ENCODE results near the gene DACT3.

DACT3 gene

GRCh38 chr19:46646402-46646801 lies 14.6 kb downstream of the DACT3 start:
- peak overlapping the region; percentile 69 to 78 for H3K27ac ChIP-seq
- peaks cover 14 to 20% (median 16%) of the 10 kb centered on the region in 3 donors for H3K36me3 ChIP-seq
- peaks cover 0 to 5% (median 0%) of the 10 kb centered on the region in 3 donors for H3K9me3 ChIP-seq
- no peaks in the 10 kb centered on the region for H3K27me3 ChIP-seq
- no peak for DNase-seq
- H3K4me3 ChIP-seq: no peak overlapping the region
- TF ChIP-seq, protein P1, sequence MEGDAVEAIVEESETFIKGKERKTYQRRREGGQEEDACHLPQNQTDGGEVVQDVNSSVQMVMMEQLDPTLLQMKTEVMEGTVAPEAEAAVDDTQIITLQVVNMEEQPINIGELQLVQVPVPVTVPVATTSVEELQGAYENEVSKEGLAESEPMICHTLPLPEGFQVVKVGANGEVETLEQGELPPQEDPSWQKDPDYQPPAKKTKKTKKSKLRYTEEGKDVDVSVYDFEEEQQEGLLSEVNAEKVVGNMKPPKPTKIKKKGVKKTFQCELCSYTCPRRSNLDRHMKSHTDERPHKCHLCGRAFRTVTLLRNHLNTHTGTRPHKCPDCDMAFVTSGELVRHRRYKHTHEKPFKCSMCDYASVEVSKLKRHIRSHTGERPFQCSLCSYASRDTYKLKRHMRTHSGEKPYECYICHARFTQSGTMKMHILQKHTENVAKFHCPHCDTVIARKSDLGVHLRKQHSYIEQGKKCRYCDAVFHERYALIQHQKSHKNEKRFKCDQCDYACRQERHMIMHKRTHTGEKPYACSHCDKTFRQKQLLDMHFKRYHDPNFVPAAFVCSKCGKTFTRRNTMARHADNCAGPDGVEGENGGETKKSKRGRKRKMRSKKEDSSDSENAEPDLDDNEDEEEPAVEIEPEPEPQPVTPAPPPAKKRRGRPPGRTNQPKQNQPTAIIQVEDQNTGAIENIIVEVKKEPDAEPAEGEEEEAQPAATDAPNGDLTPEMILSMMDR (IDR thresholded peaks at IDR 0.05): no peak
- intact Hi-C loops (cut with DNase I; ENCODE audit: low total_unique reads): no loop called here
- H3K4me1 ChIP-seq: peaks cover 7 to 44% (median 19%) of the 10 kb centered on the region in 4 donors

DNA sequence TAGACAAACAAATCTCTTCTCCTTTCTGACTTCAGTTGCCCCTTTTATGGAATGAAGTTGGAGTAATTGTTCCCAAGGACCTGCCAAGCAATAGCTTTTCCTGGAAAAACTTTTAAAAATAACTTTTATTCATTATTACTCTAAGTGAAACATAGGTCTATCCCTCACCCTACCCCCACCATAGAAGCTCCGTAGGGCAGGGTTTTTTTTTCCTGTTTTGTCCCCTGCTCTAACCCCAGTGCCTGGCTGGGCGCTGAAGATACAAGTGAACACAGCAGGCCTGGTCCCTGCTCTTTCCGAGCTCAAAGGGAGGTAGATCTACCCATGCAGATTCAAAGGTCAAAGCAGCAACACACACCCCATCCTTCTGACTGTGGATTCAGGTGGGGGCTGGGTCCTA lies 16.3 kb downstream of the DACT3 start:
- H3K27ac ChIP-seq: peak overlapping the region; percentile 69 to 78
- no peak overlapping the region for H3K4me3 ChIP-seq
- peaks cover 11 to 16% (median 12%) of the 10 kb centered on the region in 3 donors for H3K36me3 ChIP-seq
- H3K27me3 ChIP-seq: no peaks in the 10 kb centered on the region
- TF ChIP-seq, protein P1 (IDR thresholded peaks at IDR 0.05): no peak
- peak in 1 of 2 donors; percentile 79 for DNase-seq
- peaks cover 0 to 5% (median 0%) of the 10 kb centered on the region in 3 donors for H3K9me3 ChIP-seq
- intact Hi-C loops (cut with DNase I; ENCODE audit: low total_unique reads): no loop called here
- H3K4me1 ChIP-seq: peaks cover 7 to 57% (median 23%) of the 10 kb centered on the region in 4 donors

- H3K4me3 ChIP-seq: no peak overlapping the region
- DNase-seq: no peak
- TF ChIP-seq, protein P1 (IDR thresholded peaks at IDR 0.05): no peak
- H3K36me3 ChIP-seq: no peaks in the 10 kb centered on the region
- intact Hi-C loops (cut with DNase I; ENCODE audit: low total_unique reads): no loop called here
- peak overlapping the region; percentile 90 to 96 for H3K27ac ChIP-seq
- H3K4me1 ChIP-seq: peaks cover 7 to 55% (median 37%) of the 10 kb centered on the region in 4 donors
- no peaks in the 10 kb centered on the region for H3K27me3 ChIP-seq
- H3K9me3 ChIP-seq: no peaks in the 10 kb centered on the region
These were observed 20.3 kb downstream of the DACT3 start for GRCh38 chr19:46640656-46641055.

DNA sequence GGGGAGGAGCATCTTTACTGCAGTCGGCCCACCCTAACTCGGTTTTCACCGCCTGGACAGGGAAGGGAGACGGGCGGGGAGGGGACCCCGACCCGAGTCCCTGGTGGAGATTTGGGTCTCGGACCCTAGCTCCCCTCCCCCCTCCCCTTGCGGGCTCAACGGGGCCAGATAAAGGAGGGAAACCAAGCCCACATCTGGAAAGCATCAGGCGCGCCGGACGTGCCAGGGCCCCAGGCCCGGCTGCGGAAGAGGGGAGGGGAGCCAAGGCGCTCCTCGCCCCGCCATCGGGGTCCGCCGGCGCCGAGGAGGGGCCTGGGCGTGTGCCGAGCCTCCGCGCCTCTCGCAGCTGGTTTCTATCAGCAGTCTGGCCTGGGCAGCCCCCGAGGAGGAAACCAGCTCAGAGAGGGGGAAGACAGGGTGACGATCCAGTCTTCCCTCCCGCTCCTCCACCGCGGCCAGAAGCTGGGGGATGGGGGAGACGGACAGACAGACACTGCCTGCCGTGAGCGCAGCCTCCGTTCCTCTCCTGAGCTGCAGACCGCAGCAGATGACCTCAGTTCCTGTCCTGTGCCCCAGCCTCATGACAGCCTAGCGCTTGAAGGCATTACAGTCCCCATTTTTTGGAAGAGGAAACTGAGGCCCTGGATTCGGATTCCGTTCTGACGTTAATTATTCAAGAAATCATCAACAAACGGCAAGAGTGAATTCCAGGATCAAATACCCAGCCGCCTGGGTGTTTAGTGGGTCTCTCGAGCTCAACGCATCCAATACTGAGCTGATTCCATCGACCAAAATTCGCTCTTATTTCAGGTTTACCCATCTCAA lies 21.4 kb downstream of the DACT3 start:
- Histone ChIP-seq H3K4me1 (peaks cover 0 to 51% (median 34%) of the 10 kb centered on the region in 4 donors), H3K36me3 (no peaks in the 10 kb centered on the region), H3K9me3 (no peaks in the 10 kb centered on the region), H3K27me3 (no peaks in the 10 kb centered on the region), H3K4me3 (peak overlapping the region; percentile 56 to 85), H3K27ac (peak overlapping the region; percentile 90 to 96)
- intact Hi-C loops (cut with DNase I; ENCODE audit: low total_unique reads): no loop called here
- TF ChIP-seq, protein P1 (IDR thresholded peaks at IDR 0.05): no peak
- peak in 1 of 2 donors; percentile 52 for DNase-seq

DNA sequence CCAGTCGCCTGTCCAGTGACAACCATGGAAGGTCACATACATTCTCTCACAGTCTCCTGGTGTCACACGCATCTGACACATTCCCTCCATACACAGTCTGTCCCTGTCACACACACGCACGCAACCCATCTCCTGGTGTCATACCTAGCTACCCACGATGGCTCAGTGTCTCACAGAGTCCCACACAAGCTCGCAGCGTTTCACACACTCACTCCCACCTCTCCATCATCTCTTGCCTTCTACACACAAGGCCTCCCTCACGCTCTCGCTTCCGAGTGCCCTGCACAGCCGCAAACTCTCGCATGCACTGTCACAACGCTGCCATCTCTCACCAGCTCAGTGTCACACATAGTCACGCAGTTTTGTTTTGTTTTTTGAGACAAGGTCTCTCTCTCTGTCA lies 23.8 kb downstream of the DACT3 start:
- H3K9me3 ChIP-seq: no peaks in the 10 kb centered on the region
- intact Hi-C loops (cut with DNase I; ENCODE audit: low total_unique reads): no loop called here
- H3K27ac ChIP-seq: peak overlapping the region in 1 of 2 donors; percentile 10
- no peaks in the 10 kb centered on the region for H3K27me3 ChIP-seq
- H3K4me3 ChIP-seq: no peak overlapping the region
- H3K36me3 ChIP-seq: no peaks in the 10 kb centered on the region
- no peak for DNase-seq
- TF ChIP-seq, protein P1 (IDR thresholded peaks at IDR 0.05): no peak
- H3K4me1 ChIP-seq: peaks cover 0 to 44% (median 34%) of the 10 kb centered on the region in 4 donors

Data from tibial artery (tissue), 4 donors.